ENCODE measurements around the gene ACOT2.
"Not testable (repeated sequence)": the region's sequence is repeated elsewhere in the genome, so short reads cannot be mapped to it uniquely, and the experiment has no call there.

Gene ACOT2

GRCh38 chr14:73569185-73569958 lies at the start of gene ACOT2:
Gene ACOT2, plus strand, starts transcription at chr14:73569213. Its CDS starts 28 bp downstream, at chr14:73569241.
- peak; percentile 69 for DNase-seq (ENCODE audit: low spot score)

GRCh38 chr14:73521229-73521628 lies 47.8 kb upstream of the ACOT2 start:
- DNase-seq (ENCODE audit: low spot score) = peak; percentile 3

- DNase-seq (ENCODE audit: low spot score) = peak; percentile 16
Observed at GRCh38 chr14:73524493-73524892, 44.5 kb upstream of the ACOT2 start.

GRCh38 chr14:73526036-73526984 lies 42.7 kb upstream of the ACOT2 start:
- DNase-seq (ENCODE audit: low spot score) = peak; percentile 2

- DNase-seq (ENCODE audit: low spot score) = not testable (repeated sequence)
Observed at GRCh38 chr14:73529356-73529755, 39.7 kb upstream of the ACOT2 start.

GRCh38 chr14:73531971-73532370 lies 37.0 kb upstream of the ACOT2 start:
- DNase-seq (ENCODE audit: low spot score) = not testable (repeated sequence)

GRCh38 chr14:73537244-73538045 lies 31.6 kb upstream of the ACOT2 start:
- not testable (repeated sequence) for DNase-seq (ENCODE audit: low spot score)

- DNase-seq (ENCODE audit: low spot score) = not testable (repeated sequence)
Observed at GRCh38 chr14:73539017-73539416, 30.0 kb upstream of the ACOT2 start.

GRCh38 chr14:73542961-73543360 lies 26.1 kb upstream of the ACOT2 start:
- DNase-seq (ENCODE audit: low spot score) = not testable (repeated sequence)

GRCh38 chr14:73545353-73545752 lies 23.7 kb upstream of the ACOT2 start:
- DNase-seq (ENCODE audit: low spot score) = not testable (repeated sequence)

- DNase-seq (ENCODE audit: low spot score) = not testable (repeated sequence)
Observed at GRCh38 chr14:73549097-73549496, 19.9 kb upstream of the ACOT2 start.

GRCh38 chr14:73549889-73550524 lies 19.0 kb upstream of the ACOT2 start:
- not testable (repeated sequence) for DNase-seq (ENCODE audit: low spot score)

GRCh38 chr14:73553845-73554244 lies 15.2 kb upstream of the ACOT2 start:
- no peak for DNase-seq (ENCODE audit: low spot score)

- DNase-seq (ENCODE audit: low spot score) = not testable (repeated sequence)
Observed at GRCh38 chr14:73557201-73557600, 11.8 kb upstream of the ACOT2 start.

- DNase-seq (ENCODE audit: low spot score) = not testable (repeated sequence)
Observed at GRCh38 chr14:73558238-73558637, 10.8 kb upstream of the ACOT2 start.

GRCh38 chr14:73562256-73562655 lies 6.8 kb upstream of the ACOT2 start:
- DNase-seq (ENCODE audit: low spot score) = not testable (repeated sequence)

GRCh38 chr14:73562696-73563095 lies 6.3 kb upstream of the ACOT2 start:
- DNase-seq (ENCODE audit: low spot score) = not testable (repeated sequence)

- DNase-seq (ENCODE audit: low spot score) = not testable (repeated sequence)
Observed at GRCh38 chr14:73566431-73566830, 2.6 kb upstream of the ACOT2 start.

- not testable (repeated sequence) for DNase-seq (ENCODE audit: low spot score)
Observed at GRCh38 chr14:73566935-73567334, 2.1 kb upstream of the ACOT2 start.

- DNase-seq (ENCODE audit: low spot score) = no peak
Observed at GRCh38 chr14:73567358-73567757, 1.7 kb upstream of the ACOT2 start.
